T47D (cell line): ENCODE measurements around the gene CLEC2A.

Experiments
- DNase-seq, 2 experiments: peaks; one replicate each; pipeline versions ENCODE4 v3.0.0 to v3.0.0-alpha.2; 2011 to 2012; ENCODE audit warnings: low read depth in 1 of 2, low spot score in 1 of 2
- JUND ChIP-seq: IDR thresholded peaks from 2 replicates; pipeline ENCODE4 v1.6.1; 2012; ENCODE audit warnings: low read depth
- in situ Hi-C: cut with HindIII; loops from 2 replicates; pipeline ENCODE4 v1.10.0; 2016; ENCODE audit warnings: low sequenced_read_pairs, low pct_unique_long_range_greater_than_20kb

Gene CLEC2A

DNA sequence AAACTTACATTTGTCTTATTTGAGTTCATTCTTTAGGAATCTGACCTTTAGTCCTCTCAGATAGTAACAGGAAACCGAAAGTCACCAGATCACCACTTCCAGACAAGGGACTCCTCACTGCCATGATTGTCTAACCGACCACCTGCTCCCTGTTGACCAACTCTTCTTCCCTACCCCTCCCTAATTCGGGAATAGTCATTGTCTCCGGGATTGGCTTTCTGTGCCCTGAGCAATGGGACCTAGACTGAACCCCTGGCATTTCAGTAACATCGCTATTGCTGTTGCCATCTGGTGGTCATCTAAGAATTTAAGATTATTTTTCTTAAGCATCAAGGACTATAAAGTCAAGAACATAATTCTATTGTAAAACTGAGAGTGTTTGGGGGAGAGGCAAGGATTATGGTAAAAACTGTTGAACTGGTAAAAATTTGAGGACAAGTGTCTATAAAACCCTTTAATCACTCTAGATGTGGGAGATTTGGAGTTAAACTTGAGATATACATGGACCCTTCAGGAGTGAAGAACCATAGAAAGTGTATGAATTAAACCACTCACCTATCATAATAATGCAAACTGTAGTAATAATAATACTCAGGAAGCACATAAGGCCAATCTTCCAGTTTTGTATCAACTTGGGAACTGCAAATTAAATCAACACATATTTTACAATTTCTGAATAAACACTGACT, 6.3 kb downstream of the CLEC2A start:
- DNase-seq = peak in 1 of 2 experiments; percentile 37
- in situ Hi-C loops = no loop called here
- TF ChIP-seq JUND = no peak

DNA sequence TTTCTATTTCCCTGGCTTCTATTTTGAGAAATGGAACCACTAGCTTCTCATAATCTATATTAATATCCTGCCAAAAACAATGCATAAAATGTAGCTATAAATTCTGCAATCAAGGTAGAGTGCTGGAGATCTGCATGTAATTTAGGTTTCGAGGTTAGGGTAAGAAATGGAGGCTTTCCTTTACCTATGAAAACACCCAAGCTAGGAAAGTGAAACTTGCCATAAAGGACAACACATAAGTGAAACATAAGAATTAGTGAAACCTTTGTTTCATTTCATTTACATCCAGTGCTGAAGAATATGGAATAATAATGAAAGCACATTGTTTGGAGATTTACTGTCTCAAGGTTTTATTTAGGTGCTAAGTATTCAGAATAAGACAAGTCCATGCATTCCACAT, 9.7 kb downstream of the CLEC2A start:
- no peak for TF ChIP-seq JUND
- in situ Hi-C loops = no loop called here
- no peak for DNase-seq

DNA sequence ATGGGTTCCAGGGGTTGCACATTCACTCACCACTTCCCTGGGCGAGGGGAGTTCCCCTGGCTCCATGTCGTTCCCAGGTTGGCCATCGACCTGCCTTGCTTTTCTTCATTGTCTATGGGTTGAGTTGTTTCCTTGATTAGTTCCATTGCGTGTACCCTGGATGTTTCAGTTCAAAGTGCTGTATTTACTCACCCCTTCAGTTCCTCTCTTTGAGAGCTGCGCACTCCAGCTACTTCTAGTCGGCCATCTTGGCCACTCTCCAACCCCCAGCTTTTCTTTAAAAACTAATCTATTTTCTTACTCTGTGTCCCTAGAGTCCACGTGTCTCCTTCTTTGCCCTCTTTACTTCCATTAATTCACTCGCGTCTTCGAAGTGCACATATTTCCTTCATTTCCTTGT, 11.7 kb downstream of the CLEC2A start:
- no peak for DNase-seq
- TF ChIP-seq JUND = no peak
- in situ Hi-C loops = no loop called here

DNA sequence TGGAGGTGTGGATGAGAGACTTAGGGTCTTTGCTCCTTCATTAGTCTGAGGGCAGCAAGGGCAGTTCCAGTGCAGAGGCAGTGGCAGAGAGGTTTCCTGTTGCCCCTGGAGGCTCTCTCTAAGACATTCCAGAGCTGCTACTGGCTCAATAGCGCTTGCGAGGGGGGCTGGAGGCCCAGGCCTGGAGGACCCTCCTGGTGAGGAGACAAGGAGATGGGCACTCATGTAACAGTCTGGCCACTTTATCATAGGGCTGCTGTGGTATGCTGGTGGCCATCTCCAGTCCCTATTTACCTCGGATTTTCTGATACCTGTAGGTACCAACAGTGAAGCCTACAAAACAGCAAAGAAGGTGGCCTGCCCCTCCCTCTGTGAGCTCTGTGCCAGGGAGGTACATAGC, 12.7 kb downstream of the CLEC2A start:
- no peak for DNase-seq
- in situ Hi-C loops = no loop called here
- no peak for TF ChIP-seq JUND

DNA sequence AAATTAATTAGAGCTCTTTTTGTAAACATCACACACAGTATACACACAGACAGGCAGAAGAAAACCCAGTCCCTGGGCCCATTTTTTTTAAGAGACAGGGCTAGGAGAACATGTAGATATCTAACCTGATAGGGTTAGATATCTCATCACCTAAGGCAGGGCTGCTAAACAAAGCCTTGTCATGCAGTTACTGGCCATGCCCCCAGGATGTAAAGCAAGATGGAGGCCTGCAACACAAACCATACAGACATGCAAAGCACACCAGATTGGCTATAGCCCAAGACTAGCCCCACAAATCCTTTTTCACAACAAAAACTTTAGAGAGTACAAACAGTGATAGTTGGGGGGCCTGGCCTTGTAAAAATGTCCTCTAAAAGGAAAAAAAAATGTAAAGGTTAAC, 20.5 kb downstream of the CLEC2A start:
- TF ChIP-seq JUND = no peak
- DNase-seq = no peak
- in situ Hi-C loops = no loop called here

DNA sequence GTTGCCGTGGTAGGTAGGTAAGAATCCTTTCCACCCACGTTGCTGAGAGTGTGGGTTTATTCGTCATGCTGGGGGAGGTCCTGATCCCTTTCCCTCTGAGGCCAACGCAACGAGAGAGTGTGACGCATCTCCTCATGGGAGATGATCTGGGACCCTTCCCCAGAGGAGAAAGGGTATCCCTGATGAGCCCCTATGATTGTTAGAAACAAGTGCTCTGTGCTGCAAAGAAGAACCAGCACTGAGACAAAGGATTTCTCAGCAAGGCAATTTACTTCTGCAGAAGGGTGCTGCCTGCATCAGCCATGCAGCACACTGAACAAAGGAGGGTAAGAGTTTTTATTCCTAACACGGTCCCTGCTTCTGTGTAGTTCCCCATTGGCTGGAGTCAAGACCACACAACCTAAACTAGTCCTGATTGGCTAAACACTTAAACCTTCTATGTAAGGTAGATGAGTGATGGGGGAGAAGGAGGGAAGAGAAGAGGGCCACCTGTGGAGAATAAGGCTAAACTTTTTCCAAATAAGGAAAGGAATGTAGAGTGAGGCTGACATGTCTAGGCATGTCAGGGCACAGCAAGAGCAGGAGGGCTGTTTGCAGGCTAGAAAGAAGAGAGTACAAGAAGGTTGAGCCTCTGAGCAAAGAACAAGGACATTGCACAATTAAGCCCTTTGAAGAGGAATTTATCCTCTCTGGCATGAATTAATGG, 21.3 kb downstream of the CLEC2A start:
- TF ChIP-seq JUND = no peak
- in situ Hi-C loops = no loop called here
- peak in 1 of 2 experiments; percentile 0 for DNase-seq

DNA sequence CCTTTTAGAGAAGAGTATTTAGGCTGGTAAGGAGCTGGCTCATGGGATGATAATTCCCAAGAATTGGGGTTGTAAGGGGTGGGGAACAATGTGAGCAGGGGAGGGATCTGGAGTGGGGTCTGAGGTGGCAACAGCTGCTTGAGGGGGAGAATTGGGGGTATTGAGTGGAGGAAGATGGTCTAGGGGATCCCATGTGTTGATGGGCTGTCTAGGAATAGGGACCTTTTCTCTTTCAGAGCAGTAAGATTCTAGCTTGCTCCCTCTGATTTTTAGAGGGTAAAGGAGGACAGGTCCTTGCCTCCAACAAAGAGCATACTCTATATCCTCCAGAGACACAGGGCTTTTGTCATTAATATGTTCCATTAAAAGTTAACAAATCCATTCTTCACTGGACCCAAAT, 22.4 kb downstream of the CLEC2A start:
- no peak for TF ChIP-seq JUND
- in situ Hi-C loops = no loop called here
- DNase-seq = no peak

DNA sequence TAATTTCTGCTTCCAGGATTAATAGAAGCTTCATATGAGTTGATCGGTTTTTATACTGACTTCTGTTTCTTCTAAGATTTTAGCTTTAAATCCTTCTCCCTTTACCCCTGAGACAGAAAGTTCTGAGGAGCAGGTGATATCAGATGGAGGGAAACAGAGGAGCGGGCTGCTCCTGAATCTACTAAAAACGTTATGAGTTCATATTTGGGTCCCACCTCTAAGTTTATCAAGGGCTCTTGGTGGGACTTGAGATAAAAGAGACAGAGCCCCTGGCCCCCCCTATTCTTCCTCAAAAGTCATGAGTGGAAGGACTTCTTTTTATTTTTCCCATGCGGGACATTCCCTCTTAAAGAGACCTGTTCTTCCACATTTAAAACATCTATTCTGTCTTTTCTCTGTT, 23.8 kb downstream of the CLEC2A start:
- in situ Hi-C loops = no loop called here
- no peak for TF ChIP-seq JUND

DNA sequence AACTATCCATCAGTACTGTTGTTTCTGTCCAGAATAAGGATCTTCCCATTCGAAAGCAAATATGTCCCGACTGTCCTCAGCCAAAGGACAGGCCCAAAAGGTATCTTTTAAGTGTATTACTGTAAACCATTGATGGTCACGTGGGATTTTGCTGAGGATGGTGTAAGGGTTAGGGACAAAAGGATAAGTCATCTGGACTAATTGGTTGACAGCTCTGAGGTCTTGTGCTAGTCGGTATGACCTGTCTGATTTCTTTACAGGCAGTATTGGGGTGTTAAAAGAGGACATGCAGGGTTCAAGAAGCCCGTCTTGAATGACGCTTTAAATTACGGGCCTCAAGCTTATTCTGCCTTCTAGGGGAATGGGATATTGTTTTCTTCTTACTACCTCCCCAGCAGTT, 24.4 kb downstream of the CLEC2A start:
- in situ Hi-C loops = no loop called here
- DNase-seq = no peak
- TF ChIP-seq JUND = no peak

More for the DNA sequence above, 23.8 kb downstream of the CLEC2A start:
- no peak for DNase-seq

DNA sequence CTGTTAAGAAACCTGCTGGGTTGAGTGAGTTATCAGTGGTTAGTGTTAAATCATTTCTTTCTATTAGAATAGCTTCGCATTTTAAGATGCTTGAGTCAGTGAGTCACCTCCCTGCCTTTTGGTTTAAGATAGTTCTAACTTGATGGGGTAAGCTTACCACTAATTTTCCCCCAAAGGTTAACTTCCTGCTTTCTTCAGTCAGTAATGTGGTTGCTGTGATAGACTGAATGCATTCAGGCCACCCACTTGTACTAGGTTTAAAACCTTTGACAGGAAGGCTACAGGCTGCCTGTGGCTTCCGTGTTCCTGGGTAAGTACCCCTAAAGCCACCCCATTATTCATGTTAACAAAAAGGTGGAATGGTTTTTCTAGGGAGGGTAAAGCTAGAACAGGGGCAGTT, 25.3 kb downstream of the CLEC2A start:
- DNase-seq = no peak
- in situ Hi-C loops = no loop called here
- no peak for TF ChIP-seq JUND

DNA sequence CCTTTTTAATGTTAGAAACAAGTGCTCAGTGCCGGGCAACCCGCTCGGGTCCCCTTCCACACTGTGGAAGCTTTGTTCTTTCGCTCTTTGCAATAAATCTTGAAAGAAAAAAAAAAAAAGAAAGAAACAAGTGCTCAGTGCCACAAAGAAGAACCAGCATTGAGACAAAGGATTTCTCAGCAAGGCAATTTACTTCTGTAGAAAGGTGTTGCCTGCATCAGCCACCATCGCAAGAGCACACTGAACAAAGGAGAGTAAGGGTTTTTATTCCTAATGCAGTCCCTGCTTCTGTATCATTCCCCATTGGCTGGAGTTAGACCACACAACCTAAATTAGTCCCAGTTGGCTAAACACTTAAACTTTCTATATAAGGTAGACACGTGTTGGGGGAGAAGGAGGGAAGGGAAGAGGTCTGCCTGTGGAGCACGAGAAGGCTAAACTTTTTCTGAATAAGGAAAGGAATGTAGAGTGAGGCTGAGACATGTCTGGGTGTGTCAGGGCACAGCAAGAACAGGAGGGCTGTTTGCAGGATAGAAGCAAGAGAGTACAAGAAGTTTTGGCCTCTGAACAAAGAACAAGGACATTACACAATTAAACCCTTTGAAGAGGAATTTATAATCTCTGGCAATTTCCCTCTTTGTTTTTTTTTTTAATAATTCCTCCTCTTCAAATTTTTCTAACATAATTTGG, 29.5 kb downstream of the CLEC2A start:
- in situ Hi-C loops = no loop called here
- no peak for DNase-seq
- no peak for TF ChIP-seq JUND

DNA sequence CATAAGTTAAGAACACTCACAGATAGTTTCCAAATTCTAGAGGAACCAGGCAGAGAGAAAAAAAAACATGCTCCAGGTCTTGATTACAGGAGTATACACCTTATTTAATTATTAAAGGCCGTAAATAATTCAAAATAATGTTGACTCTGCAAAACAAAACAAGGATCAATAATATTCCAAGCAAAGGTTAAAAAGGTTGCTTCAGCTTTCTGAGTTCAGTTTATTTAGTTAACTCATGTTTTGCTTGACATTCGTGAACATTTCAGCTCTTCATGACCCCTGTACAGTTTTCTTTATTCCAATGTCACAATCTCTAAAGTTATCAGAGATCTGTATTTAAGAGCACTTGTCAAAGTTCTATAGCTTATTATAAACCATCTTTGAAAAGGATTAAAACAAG, 31.2 kb downstream of the CLEC2A start:
- in situ Hi-C loops = no loop called here
- DNase-seq = no peak
- TF ChIP-seq JUND = no peak

DNA sequence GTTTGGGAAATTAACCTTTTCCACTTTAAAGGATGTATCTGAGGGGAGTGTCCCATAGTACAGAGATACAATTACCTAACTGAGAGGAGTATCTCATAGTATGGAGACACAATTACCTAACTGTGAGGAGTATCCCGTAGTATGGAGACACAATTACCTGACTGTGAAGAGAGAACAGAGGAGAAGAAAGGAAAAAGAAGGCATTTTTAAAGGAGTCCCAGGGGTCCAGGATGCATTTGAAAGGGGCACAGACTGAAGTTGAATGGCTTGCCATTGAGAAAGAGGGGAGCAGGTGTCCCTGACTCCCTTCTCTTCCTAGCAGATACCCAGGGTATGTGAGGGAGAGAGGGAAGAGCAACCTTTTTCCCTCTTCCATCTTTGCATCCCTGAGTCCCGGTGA, 33.0 kb downstream of the CLEC2A start:
- DNase-seq = no peak
- no peak for TF ChIP-seq JUND
- in situ Hi-C loops = no loop called here

DNA sequence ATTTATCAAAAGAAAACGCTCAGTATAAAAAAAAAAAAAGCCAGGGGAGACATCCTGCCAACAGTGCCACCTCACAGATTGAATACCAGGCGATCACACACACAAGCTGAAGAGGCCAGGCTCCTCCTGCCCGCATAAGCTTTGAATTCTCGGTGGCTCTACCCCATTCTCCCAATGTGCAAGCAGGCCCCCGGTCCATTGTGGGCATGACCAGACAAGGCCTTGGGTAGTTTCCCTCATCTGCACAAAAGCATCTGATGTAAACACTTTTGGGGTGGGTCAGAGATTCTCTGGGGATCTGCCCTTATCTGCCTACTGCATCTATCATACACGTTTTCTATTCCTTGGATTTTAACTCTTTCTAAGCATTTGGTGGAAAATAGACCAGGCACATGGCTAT, 34.6 kb downstream of the CLEC2A start:
- in situ Hi-C loops = no loop called here
- no peak for TF ChIP-seq JUND
- DNase-seq = no peak
